Stimulated activated CD8-positive, alpha-beta memory T cell treated with anti-CD3 and anti-CD28 coated beads, Interleukin-4, amount 100 ng/mL, for 48 hours (primary cell): ENCODE data around the gene CHERP.
A peak's percentile ranks its signal among the peaks of the same experiment; 100 is the strongest.

Experiments used
- DNase-seq: peaks from one replicate; pipeline ENCODE4 v3.0.0-alpha.2; 2020

CHERP gene

GRCh38 chr19:16540948-16541347, 1.3 kb downstream of the CHERP start:
- no peak for DNase-seq

DNA sequence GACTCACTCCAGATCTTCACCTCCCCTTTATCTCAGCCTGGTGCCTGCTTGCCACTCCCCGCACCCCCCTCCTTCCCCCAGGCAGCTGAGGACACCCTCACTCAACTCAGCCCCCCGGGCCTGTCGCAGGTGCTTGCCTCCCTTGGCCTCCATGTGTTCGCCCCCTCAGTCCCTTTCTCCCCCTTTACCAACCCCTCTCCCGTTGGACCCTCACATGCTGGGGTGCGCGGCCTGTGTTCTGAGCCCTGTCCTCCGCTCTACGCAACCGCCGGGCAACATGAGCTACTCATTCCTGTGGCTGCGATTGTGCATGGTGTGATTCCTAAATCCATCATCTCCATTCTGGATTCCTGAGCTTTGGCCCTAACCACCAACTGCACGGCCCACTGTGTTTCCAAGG, 5.1 kb downstream of the CHERP start:
- no peak for DNase-seq

- no peak for DNase-seq
Observed at GRCh38 chr19:16536130-16536529, 6.1 kb downstream of the CHERP start.

DNA sequence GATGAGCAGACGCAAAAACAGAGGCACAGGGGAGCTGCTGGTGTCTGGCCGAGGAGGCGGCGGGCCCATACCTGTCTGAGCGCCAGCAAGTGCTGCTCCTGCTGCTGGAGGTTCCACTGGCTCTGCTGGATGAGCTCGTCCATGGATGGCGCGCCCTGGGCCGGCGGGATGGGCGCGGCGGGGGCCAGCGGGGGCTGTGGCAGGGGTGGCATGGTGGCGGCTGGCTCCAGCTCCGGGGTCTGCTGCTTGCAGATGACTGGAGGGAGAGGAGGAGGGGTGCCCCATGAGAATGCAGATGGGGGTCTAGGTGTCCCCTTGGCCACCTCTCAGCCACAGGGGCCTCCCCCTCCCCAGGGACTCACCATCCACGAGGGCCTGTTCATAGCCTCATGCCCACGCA, 6.9 kb downstream of the CHERP start:
- DNase-seq: no peak

GRCh38 chr19:16532440-16533234, 9.6 kb downstream of the CHERP start:
- DNase-seq: no peak

DNA sequence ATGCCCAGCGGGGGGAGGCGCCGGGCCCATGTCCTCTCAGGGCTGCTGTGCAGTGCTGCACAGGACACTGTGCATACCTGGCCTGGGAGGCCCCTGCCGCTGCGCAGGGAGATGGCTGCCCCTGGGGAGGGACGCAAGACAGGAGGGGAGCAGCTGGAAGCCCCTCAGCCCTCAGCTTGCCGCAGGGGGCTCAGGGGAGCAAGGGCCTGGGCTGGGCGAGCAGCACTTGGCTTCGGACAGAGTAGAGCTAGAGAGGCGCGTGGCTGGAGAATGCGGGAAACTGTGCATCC, 10.9 kb downstream of the CHERP start:
- DNase-seq: no peak

GRCh38 chr19:16530540-16531379, 11.5 kb downstream of the CHERP start:
- DNase-seq: no peak

DNA sequence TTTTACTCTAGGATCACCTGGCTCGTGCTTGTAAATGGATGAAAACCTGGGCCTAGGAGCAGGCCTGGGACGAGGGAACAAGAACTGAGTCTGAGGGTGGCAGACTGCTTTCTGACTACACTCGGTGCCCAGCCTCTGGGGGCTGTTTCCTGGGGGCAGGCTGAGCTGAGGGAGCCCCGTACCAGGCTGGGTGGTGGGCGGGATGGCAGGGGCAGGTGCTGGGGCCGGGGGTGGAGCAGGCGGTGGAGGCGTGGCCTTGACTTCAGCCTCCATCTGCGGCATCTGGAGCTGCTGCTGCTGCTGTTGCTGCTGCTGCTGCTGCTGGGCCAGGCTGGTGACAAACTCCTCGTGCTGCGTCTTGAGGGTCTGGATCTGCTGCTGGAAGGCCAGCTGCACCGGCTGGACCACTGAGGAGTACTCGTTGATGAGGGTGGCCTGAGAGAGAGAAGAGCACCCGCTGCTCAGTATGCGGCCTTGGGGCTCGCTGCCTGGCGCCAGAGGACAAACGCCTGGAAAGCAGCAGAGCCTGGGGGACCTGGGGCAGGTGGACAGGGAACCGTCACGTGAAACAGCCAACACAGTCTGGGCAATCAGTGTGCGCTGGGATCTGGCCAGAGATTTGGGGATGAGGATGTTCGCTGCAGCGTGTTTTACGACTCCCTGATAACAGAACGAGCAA, 12.6 kb downstream of the CHERP start:
- no peak for DNase-seq

GRCh38 chr19:16527971-16528521, 14.2 kb downstream of the CHERP start:
- peak; percentile 61 for DNase-seq

- no peak for DNase-seq
Observed at GRCh38 chr19:16527334-16527935, 14.8 kb downstream of the CHERP start.

DNA sequence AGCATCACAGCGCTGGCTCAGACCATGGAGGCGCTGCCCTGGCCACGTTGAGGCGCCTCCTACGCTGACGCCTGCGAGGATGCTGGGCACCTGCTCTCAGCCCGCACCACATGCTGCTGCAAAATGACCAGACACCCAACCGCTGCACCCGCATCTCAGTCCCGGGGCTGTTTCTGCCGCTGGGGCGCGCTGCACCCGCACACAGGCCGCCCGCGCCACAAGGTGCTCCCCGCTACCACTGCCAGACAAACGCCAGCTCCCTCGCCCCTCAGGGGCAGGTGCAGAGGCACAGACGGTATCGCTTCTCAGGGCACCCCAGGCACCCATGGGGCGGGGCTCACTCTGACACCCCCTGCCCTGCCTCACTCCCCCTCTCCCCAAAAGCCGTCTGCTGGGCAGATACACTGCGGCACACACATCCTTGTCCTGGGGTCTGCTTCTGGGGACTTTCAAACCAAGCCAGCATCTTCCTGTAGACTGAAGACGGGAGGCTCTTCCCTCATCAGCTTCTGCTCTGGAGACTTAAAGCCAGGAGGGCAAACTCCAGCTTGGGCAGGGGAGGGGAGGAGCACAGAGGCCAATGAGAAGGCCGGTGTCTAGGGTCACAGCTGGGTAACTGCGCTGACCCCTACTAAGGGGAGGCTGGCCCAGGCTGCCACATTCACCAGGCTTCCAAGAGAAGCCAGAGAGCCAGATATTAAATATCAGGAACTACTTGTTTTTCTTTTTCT, 16.3 kb downstream of the CHERP start:
- no peak for DNase-seq

- DNase-seq: no peak
Observed at GRCh38 chr19:16524991-16525734, 17.1 kb downstream of the CHERP start.

DNA sequence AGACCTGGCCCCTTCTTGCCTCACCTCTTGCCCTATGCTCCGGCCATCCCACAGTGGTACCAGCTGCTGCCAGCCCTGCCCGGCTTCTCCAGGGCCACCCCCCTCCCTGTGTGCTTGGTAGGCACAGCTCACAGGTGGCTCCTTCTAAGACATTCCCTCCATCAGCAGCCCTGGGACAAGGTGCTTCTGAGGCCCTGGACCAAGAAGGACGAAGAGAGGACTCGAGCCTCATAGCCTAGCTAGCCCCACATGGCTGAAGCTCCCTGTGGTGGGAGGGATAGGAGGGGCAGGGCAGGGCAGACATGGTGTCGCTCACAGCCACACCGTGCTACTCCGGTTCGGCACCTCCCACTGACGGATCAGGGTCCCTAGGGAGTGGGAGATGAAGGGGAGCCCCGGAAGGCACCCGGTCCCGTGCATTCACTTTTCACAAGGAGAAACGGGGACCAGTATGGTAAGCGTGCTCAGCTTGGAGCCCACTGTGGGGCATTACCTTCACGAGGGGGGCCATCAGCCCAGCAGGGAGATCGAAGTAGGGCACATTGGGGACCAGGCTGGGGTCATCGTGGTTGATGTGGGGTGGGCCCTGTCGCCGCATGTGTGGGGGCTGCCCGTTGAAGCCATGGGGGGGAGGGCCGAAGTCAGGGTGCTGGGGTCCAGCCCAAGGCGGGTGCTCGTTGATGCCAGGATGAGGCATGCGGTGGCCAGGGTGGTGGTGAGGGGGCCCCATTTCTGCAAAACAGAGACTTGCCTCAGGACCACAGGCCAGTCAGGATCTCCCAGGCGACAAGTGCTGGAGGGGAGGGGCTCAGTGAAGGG, 19.5 kb downstream of the CHERP start:
- no peak for DNase-seq

DNA sequence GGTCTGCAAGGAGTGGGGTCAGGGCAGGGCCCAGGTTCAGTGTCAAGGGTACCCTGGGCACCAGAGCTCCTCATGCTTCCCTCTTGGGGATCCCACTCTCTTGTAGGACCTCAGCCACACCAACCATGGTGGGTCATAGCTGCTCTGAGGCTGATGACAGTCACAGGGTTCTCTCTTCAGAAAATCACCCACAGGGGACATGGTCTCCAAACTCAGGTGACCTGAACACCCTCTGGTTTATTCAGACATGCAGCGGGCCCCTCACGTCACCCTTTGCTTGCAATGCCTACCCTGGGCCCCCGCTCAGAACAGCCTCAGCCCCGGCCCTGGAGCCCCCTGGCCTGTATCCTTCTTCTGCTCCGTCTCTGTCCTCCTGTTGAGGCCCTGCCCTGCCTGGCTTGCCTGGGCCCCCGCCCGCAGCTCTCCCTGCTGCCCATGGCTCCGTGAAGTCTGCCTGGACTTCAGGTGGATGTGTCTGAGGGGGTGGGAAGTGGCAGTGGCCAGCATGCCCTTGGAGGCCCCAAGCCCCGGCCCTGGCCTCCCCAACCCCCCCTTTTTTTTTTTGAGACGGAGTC, 20.4 kb downstream of the CHERP start:
- no peak for DNase-seq

GRCh38 chr19:16520986-16521624, 21.1 kb downstream of the CHERP start:
- no peak for DNase-seq

- no peak for DNase-seq
Observed at GRCh38 chr19:16520074-16520973, 21.9 kb downstream of the CHERP start.

- DNase-seq: no peak
Observed at GRCh38 chr19:16519230-16519687, 23.0 kb downstream of the CHERP start.

DNA sequence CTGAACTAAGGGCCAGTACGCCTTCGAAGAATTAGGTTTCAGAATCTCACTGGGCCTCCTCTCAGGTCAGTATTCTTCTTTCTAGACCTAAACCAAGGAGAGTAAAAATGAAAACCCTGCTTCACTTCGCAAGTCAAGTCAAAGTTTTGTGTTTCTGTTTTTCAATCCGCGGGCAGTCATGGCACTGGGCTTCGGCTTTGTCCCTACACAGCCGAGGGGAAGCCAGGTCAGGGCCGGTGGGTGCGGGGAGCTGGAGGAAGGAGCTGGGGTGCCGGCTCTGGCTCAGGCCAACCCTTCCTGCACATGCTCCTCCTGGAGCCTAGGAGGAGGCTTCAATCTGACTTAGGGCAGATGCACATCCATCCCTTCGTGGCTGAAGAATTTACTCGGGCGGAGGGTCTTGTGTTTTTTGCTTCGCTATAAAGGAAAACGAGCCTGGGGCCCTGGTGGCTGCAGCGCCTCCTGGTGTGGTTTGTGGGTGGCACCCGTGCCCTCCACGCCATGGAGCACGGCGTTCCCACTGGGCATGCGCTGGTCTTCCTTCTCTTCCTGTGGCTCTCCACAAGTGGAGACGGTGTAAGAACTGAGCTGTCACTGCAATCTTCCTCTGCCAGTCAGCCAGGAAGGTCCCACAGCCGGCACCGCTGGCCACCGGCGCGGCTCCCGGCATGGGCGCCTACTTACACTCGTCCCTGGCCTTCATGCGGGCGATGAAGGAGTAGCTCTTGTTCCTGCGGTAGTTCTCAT, 23.6 kb downstream of the CHERP start:
- DNase-seq: no peak
